ENCODE results near the gene KIZ.
"Not testable (repeated sequence)": the region's sequence is repeated elsewhere in the genome, so short reads cannot be mapped to it uniquely, and the experiment has no call there.

The KIZ gene

DNA sequence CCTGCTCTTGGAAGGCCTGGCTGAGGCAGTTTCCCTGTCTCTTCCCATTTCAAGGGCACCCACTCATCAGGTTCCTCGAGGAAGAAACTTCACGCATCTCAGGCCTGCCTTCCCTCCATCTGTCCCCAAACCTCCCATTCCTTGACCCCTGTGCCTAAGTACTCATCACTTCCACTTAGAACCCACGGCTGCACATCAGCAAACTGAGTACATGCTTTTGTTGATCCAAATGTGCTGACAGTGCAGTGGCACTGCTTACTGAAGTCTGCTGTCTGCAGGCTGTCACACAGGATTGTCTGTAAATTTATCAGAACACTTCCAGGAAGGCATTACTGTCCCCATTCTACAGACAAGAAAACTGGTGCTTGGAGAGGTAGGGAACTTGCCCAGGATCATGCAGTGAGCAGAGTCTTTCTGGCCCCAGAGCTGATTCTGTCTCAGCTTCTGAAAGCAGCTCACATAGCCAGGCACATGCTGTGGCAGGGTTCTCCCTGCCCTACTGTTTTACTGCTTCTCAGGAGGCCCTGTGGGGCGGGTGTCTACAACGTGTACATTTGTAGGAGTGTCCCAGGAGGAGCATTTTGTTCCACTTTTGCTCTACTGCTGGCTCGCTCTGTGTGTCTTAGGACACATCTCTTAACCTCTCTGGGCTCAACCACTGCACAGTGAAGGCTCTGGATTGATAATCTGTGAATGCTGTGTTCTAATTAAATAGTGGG, 113.1 kb downstream of the KIZ start:
- H3K4me3 ChIP-seq (ENCODE audit: low read depth, low read length), result no peak overlapping the region
- TF ChIP-seq CTCF (IDR thresholded peaks at IDR 0.05; ENCODE audit: control insufficient read depth, extremely low read depth, insufficient read depth), result no peak
- DNase-seq (ENCODE audit: low read depth), result no peak

DNA sequence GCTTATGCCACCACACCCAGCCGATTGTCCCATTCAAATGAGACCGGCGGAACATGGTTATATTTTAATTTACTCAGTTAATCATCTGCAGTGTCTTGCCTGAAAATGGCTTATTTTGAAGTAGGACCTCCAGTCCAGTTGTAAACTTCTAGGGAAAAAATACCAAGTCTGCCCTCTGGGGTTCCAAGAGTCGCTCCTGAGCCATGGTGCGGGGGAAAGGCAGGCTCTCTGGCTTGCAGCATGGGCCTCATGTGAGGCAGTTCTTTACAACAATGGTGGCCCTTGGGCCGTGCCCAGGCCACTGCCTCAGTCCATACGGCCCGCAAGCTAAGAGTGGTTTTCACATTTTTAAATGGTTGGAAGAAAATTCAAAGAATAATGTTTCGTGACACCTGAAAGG, 114.5 kb downstream of the KIZ start:
- no peak for TF ChIP-seq CTCF (IDR thresholded peaks at IDR 0.05; ENCODE audit: control insufficient read depth, extremely low read depth, insufficient read depth)
- DNase-seq (ENCODE audit: low read depth), result no peak
- H3K4me3 ChIP-seq (ENCODE audit: low read depth, low read length), result no peak overlapping the region

GRCh38 chr20:21241406-21241805, 115.5 kb downstream of the KIZ start:
- no peak for DNase-seq (ENCODE audit: low read depth)

GRCh38 chr20:21243811-21244210, 117.9 kb downstream of the KIZ start:
- no peak for TF ChIP-seq CTCF (IDR thresholded peaks at IDR 0.05; ENCODE audit: control insufficient read depth, extremely low read depth, insufficient read depth)
- H3K4me3 ChIP-seq (ENCODE audit: low read depth, low read length), result no peak overlapping the region

More at GRCh38 chr20:21241406-21241805, 115.5 kb downstream of the KIZ start:
- no peak overlapping the region for H3K4me3 ChIP-seq (ENCODE audit: low read depth, low read length)
- no peak for TF ChIP-seq CTCF (IDR thresholded peaks at IDR 0.05; ENCODE audit: control insufficient read depth, extremely low read depth, insufficient read depth)

DNA sequence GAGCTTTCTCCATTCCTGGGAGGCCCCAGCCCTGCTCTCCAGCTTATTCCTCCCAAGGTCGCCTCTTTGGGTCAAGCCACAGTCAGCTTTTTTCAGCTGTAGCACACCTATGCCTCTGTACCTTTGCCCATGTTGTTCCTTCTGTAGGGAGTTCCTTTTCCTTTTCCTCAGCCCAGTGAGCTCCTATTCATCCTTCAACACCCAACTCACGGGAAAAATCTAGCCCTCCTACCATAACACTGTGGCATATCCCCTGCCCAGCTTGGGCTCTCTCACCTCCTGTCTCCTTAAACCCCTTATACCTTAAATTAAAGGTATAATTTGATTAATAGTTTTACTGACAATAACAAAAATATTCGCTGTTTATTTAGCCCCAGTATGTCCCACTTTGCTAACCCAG, 118.9 kb downstream of the KIZ start:
- DNase-seq (ENCODE audit: low read depth), result no peak
- no peak for TF ChIP-seq CTCF (IDR thresholded peaks at IDR 0.05; ENCODE audit: control insufficient read depth, extremely low read depth, insufficient read depth)
- no peak overlapping the region for H3K4me3 ChIP-seq (ENCODE audit: low read depth, low read length)

More at GRCh38 chr20:21243811-21244210, 117.9 kb downstream of the KIZ start:
- DNase-seq (ENCODE audit: low read depth), result no peak

GRCh38 chr20:21246161-21246560, 120.3 kb downstream of the KIZ start:
- no peak for DNase-seq (ENCODE audit: low read depth)
- no peak for TF ChIP-seq CTCF (IDR thresholded peaks at IDR 0.05; ENCODE audit: control insufficient read depth, extremely low read depth, insufficient read depth)
- H3K4me3 ChIP-seq (ENCODE audit: low read depth, low read length), result no peak overlapping the region

- DNase-seq (ENCODE audit: low read depth); H3K4me3 ChIP-seq (ENCODE audit: low read depth, low read length): not testable (repeated sequence)
Measured at GRCh38 chr20:21247603-21248095, 121.8 kb downstream of the KIZ start.

All from LNCaP clone FGC (cell line).